Stimulated activated CD4-positive, alpha-beta T cell treated with anti-CD3 and anti-CD28 coated beads, Interleukin-15, amount 100 ng/mL, for 24 hours (primary cell): Measurements from ENCODE around the gene ZNF70.

Experiments
- DNase-seq: peaks from one replicate; pipeline ENCODE4 v3.0.0-alpha.2; 2020

Gene ZNF70

GRCh38 chr22:23778577-23778900 lies 27.6 kb upstream of the ZNF70 start:
- DNase-seq = no peak

- no peak for DNase-seq
These were observed 27.1 kb upstream of the ZNF70 start for GRCh38 chr22:23777776-23778576.

- no peak for DNase-seq
These were observed 25.0 kb upstream of the ZNF70 start for GRCh38 chr22:23775779-23776375.

- no peak for DNase-seq
These were observed 24.1 kb upstream of the ZNF70 start for GRCh38 chr22:23774922-23775436.

- no peak for DNase-seq
These were observed 23.4 kb upstream of the ZNF70 start for GRCh38 chr22:23774114-23774921.

- no peak for DNase-seq
These were observed 22.7 kb upstream of the ZNF70 start for GRCh38 chr22:23773483-23774113.

- peak; percentile 71 for DNase-seq
These were observed 21.9 kb upstream of the ZNF70 start, which contains the start of gene MMP11 for GRCh38 chr22:23772649-23773473. MMP11 (plus strand) TSS chr22:23772849; CDS start chr22:23772871, 22 bp downstream.

GRCh38 chr22:23772315-23772648 lies 21.4 kb upstream of the ZNF70 start:
- no peak for DNase-seq

GRCh38 chr22:23769321-23769965 lies 18.5 kb upstream of the ZNF70 start:
- DNase-seq = no peak

GRCh38 chr22:23767673-23768548 lies 17.0 kb upstream of the ZNF70 start, which contains the start of gene CHCHD10:
CHCHD10 (minus strand) TSS chr22:23767972; CDS start chr22:23767874, 98 bp downstream.
- DNase-seq = peak; percentile 88

- DNase-seq = no peak
These were observed 16.4 kb upstream of the ZNF70 start for GRCh38 chr22:23767303-23767672.

GRCh38 chr22:23764899-23765881 lies 14.3 kb upstream of the ZNF70 start:
- DNase-seq = no peak

- no peak for DNase-seq
These were observed 13.0 kb upstream of the ZNF70 start for GRCh38 chr22:23763954-23764353.

- DNase-seq = peak; percentile 77
These were observed 12.7 kb upstream of the ZNF70 start for GRCh38 chr22:23763579-23763945.

GRCh38 chr22:23762842-23763578 lies 12.1 kb upstream of the ZNF70 start, which contains the start of gene C22orf15:
C22orf15 (plus strand) TSS chr22:23762990; CDS start chr22:23763307, 317 bp downstream.
- peak; percentile 49 for DNase-seq

GRCh38 chr22:23760056-23760455 lies 9.1 kb upstream of the ZNF70 start:
- DNase-seq = no peak

GRCh38 chr22:23759566-23759965 lies 8.7 kb upstream of the ZNF70 start:
- no peak for DNase-seq

- no peak for DNase-seq
These were observed 6.0 kb upstream of the ZNF70 start for GRCh38 chr22:23756891-23757290.
